H1 (cell line): Measurements from ENCODE around the gene ZPR1. TPM values are rescaled to one million over a fixed set of nuclear protein-coding genes. Genes with fewer than 3 reads are reported as not detected.

Source experiments
- CTCF ChIA-PET: fragments of 300-600 bp; sonication (Branson Sonifier 250); formaldehyde crosslinking; loops from one replicate; lab custom pipeline; 2021; ENCODE audit not compliant: partially characterized antibody; lab: Charles Lee
- POLR2A ChIA-PET: fragments of 300-600 bp; sonication (Branson Sonifier 250); formaldehyde crosslinking; loops from one replicate; lab custom pipeline; 2021; ENCODE audit warnings: inconsistent platforms; ENCODE audit not compliant: partially characterized antibody; lab: Charles Lee
- DNase-seq, 2 experiments: peaks; one replicate each; pipeline versions ENCODE4 v3.0.0 to v3.0.0-alpha.2; 2010 to 2022; ENCODE audit warnings: low spot score in 2 of 2, low read depth in 1 of 2, mixed read lengths in 1 of 2
- FAIRE-seq: peaks from 2 replicates; lab custom pipeline; 2011; peaks lifted over from hg19 to GRCh38; lab: Jason Lieb, UNC
- H2AFZ ChIP-seq: 2 replicates; pipeline ENCODE4 v1.8.1; 2012; ENCODE audit warnings: low read length, inconsistent platforms
- H2AK5ac ChIP-seq: 2 replicates; pipeline ENCODE4 v1.6.1; 2013; ENCODE audit warnings: low read depth, low read length
- H2BK120ac ChIP-seq: replicated peaks from 2 replicates; pipeline ENCODE3; 2013; ENCODE audit warnings: low read depth, low read length, inconsistent platforms
- H2BK12ac ChIP-seq: 2 replicates; pipeline ENCODE4 v1.6.1; 2013; ENCODE audit warnings: low read depth, low read length
- H2BK15ac ChIP-seq: 2 replicates; pipeline ENCODE4 v1.6.1; 2013; ENCODE audit warnings: low read length
- H2BK20ac ChIP-seq: 2 replicates; pipeline ENCODE4 v1.6.1; 2013; ENCODE audit warnings: low read length
- H2BK5ac ChIP-seq: 2 replicates; pipeline ENCODE4 v1.6.1; 2013; ENCODE audit warnings: low read depth, low read length
- H3K14ac ChIP-seq: 2 replicates; pipeline ENCODE4 v1.6.1; 2013; ENCODE audit warnings: inconsistent platforms; ENCODE audit not compliant: insufficient read length
- H3K18ac ChIP-seq: 2 replicates; pipeline ENCODE4 v1.6.1; 2013; ENCODE audit warnings: low read length; ENCODE audit errors: extremely low read depth
- H3K23ac ChIP-seq: 2 replicates; pipeline ENCODE4 v1.6.1; 2013; ENCODE audit warnings: inconsistent platforms; ENCODE audit not compliant: insufficient read length
- H3K23me2 ChIP-seq: 2 replicates; pipeline ENCODE4 v1.6.1; 2013; ENCODE audit warnings: low read depth, low read length
- H3K27ac ChIP-seq: 2 replicates; pipeline ENCODE4 v1.6.1; 2011; ENCODE audit warnings: low read depth, low read length, inconsistent platforms
- H3K27me3 ChIP-seq, 4 experiments: replicated peaks in 1 of 4; 1 replicate in 1 of 4; 2 replicates in 3 of 4; pipeline versions ENCODE4 v1.6.1 to v1.8.1; 2011 to 2013; ENCODE audit warnings: low read length in 3 of 4, mild to moderate bottlenecking in 3 of 4, inconsistent platforms in 2 of 4, mixed read lengths in 2 of 4, moderate library complexity in 1 of 4; ENCODE audit not compliant: control insufficient read depth in 3 of 4, insufficient read depth in 3 of 4; ENCODE audit errors: extremely low read depth in 1 of 4
- H3K36me3 ChIP-seq, 4 experiments: 2 replicates each; pipeline versions ENCODE4 v1.6.1 to v1.8.1; 2011 to 2013; ENCODE audit warnings: mild to moderate bottlenecking in 4 of 4, low read length in 3 of 4, moderate library complexity in 2 of 4, control low read depth in 1 of 4, inconsistent platforms in 1 of 4; ENCODE audit not compliant: insufficient read depth in 4 of 4, control insufficient read depth in 2 of 4
- H3K4ac ChIP-seq: replicated peaks from 2 replicates; pipeline ENCODE3; 2013; ENCODE audit warnings: low read length, low read depth, mixed read lengths, inconsistent platforms; ENCODE audit not compliant: insufficient read length
- H3K4me1 ChIP-seq, 4 experiments: replicated peaks in 1 of 4; 1 replicate in 1 of 4; 2 replicates in 3 of 4; pipeline versions ENCODE4 v1.6.1 to v1.8.1; 2011 to 2013; ENCODE audit warnings: low read length in 3 of 4, inconsistent platforms in 2 of 4, mixed read lengths in 1 of 4; ENCODE audit not compliant: insufficient read depth in 4 of 4, control insufficient read depth in 3 of 4
- H3K4me2 ChIP-seq, 2 experiments: 2 replicates each; pipeline versions ENCODE4 v1.6.1 to v1.8.1; 2011 to 2013; ENCODE audit warnings: low read depth in 2 of 2, low read length in 2 of 2, control low read depth in 1 of 2, inconsistent platforms in 1 of 2, mild to moderate bottlenecking in 1 of 2; ENCODE audit not compliant: insufficient read depth in 1 of 2
- H3K4me3 ChIP-seq, 4 experiments: fragments of 200-600, 300-600 bp in 1 of 4; sonication (generic), shearing (Covaris generic), sonication (Bioruptor Twin) in 1 of 4; 2 replicates each; pipeline versions ENCODE4 v1.5.1 to v1.8.1; 2011 to 2016; ENCODE audit warnings: low read length in 4 of 4, low read depth in 3 of 4, control low read depth in 2 of 4, inconsistent platforms in 2 of 4, mild to moderate bottlenecking in 2 of 4, mixed read lengths in 1 of 4, moderate library complexity in 1 of 4; ENCODE audit not compliant: insufficient read depth in 2 of 4; ENCODE audit errors: extremely low read depth in 1 of 4
- H3K56ac ChIP-seq: replicated peaks from 2 replicates; pipeline ENCODE3; 2013; ENCODE audit warnings: low read depth, mild to moderate bottlenecking, mixed read lengths, low read length, inconsistent platforms; ENCODE audit not compliant: insufficient read length
- H3K79me1 ChIP-seq: 2 replicates; pipeline ENCODE4 v1.6.1; 2013; ENCODE audit warnings: low read depth, low read length, control low read depth
- H3K79me2 ChIP-seq, 2 experiments: 2 replicates each; pipeline versions ENCODE4 v1.6.1 to v1.8.1; 2012 to 2013; ENCODE audit warnings: low read length in 2 of 2, mild to moderate bottlenecking in 2 of 2, inconsistent platforms in 1 of 2; ENCODE audit not compliant: insufficient read depth in 2 of 2, control insufficient read depth in 1 of 2
- H3K9ac ChIP-seq, 4 experiments: replicated peaks in 1 of 4; 1 replicate in 1 of 4; 2 replicates in 3 of 4; pipeline versions ENCODE4 v1.6.1 to v1.8.1; 2011 to 2013; ENCODE audit warnings: low read depth in 3 of 4, low read length in 3 of 4, control low read depth in 2 of 4, mild to moderate bottlenecking in 2 of 4, moderate library complexity in 2 of 4, inconsistent platforms in 1 of 4; ENCODE audit errors: extremely low read depth in 1 of 4
- H3K9me3 ChIP-seq, 2 experiments: 2 replicates each; pipeline versions ENCODE4 v1.6.1 to v1.8.1; 2012 to 2013; ENCODE audit warnings: mild to moderate bottlenecking in 2 of 2, moderate library complexity in 2 of 2, control low read depth in 1 of 2, inconsistent platforms in 1 of 2, low read depth in 1 of 2, low read length in 1 of 2, mixed read lengths in 1 of 2; ENCODE audit not compliant: insufficient read depth in 2 of 2
- H4K20me1 ChIP-seq, 2 experiments: replicated peaks in 1 of 2; 2 replicates each; pipeline versions ENCODE3 to v1.8.1; 2011 to 2013; ENCODE audit warnings: inconsistent platforms in 2 of 2, low read length in 2 of 2, mild to moderate bottlenecking in 1 of 2; ENCODE audit not compliant: insufficient read depth in 2 of 2, control insufficient read depth in 1 of 2
- H4K5ac ChIP-seq: 2 replicates; pipeline ENCODE4 v1.6.1; 2013; ENCODE audit warnings: low read length, low read depth, mixed read lengths, inconsistent platforms; ENCODE audit not compliant: insufficient read length
- H4K8ac ChIP-seq: 2 replicates; pipeline ENCODE4 v1.8.0; 2013; ENCODE audit warnings: mild to moderate bottlenecking, moderate library complexity, low read length, inconsistent platforms; ENCODE audit not compliant: insufficient read depth; ENCODE audit errors: extremely low read depth
- H4K91ac ChIP-seq: replicated peaks from 2 replicates; pipeline ENCODE3; 2013; ENCODE audit warnings: low read length, mixed read lengths, inconsistent platforms; ENCODE audit not compliant: insufficient read length
- ATF2 ChIP-seq: IDR thresholded peaks from 2 replicates; pipeline ENCODE4 v1.6.1; 2012; ENCODE audit warnings: low read length, inconsistent platforms
- CBX5 ChIP-seq: fragments of 300-800, 300-1000 bp; sonication (generic); IDR thresholded peaks from 2 replicates; pipeline ENCODE4 v1.7.1; 2016; ENCODE audit warnings: antibody characterized with exemption, low read length, low read depth
- CTBP2 ChIP-seq: IDR thresholded peaks from 2 replicates; pipeline ENCODE4 v1.7.0; 2011; ENCODE audit warnings: borderline replicate concordance, mild to moderate bottlenecking, moderate library complexity, mixed read lengths, low read length; ENCODE audit not compliant: insufficient read depth, insufficient read length
- JUND ChIP-seq: IDR thresholded peaks from 2 replicates; pipeline ENCODE4 v1.6.1; 2011; ENCODE audit warnings: mild to moderate bottlenecking, improper control_type of control experiment, low read length
- KDM4A ChIP-seq: IDR thresholded peaks from one replicate; pipeline ENCODE4 v1.7.1; 2012; ENCODE audit warnings: low read depth, mild to moderate bottlenecking, moderate library complexity, low read length, inconsistent platforms; ENCODE audit not compliant: severe bottlenecking
- PHF8 ChIP-seq: fragments of 200-600 bp; sonication (generic); conservative IDR thresholded peaks from 2 replicates; pipeline ENCODE4 v1.7.1; 2012; ENCODE audit warnings: low read depth, mild to moderate bottlenecking, inconsistent platforms, low read length, moderate library complexity
- POLR2AphosphoS5 ChIP-seq: IDR thresholded peaks from 2 replicates; pipeline ENCODE4 v1.6.1; 2011; ENCODE audit warnings: low read depth, low read length
- RXRA ChIP-seq: IDR thresholded peaks from 2 replicates; pipeline ENCODE4 v1.6.1; 2011; ENCODE audit warnings: low read depth, mild to moderate bottlenecking, low read length, moderate library complexity; ENCODE audit not compliant: insufficient read depth
- SAP30 ChIP-seq: fragments of 300-600 bp; sonication (generic); IDR thresholded peaks from 2 replicates; pipeline ENCODE4 v1.7.1; 2012; ENCODE audit warnings: low read length, moderate library complexity, mild to moderate bottlenecking, inconsistent platforms; ENCODE audit not compliant: insufficient read depth, insufficient replicate concordance
- SIX5 ChIP-seq: IDR thresholded peaks from 2 replicates; pipeline ENCODE4 v1.6.1; 2011; ENCODE audit warnings: mild to moderate bottlenecking, low read depth, low read length
- TAF7 ChIP-seq: optimal IDR thresholded peaks from 2 replicates; pipeline ENCODE3; 2011; ENCODE audit warnings: low read depth, mild to moderate bottlenecking, inconsistent platforms, low read length, moderate library complexity, borderline replicate concordance
- TBP ChIP-seq: IDR thresholded peaks from 2 replicates; pipeline ENCODE4 v1.6.1; 2011; ENCODE audit warnings: low read depth, low read length, improper control_type of control experiment
- ZNF274 ChIP-seq: IDR thresholded peaks from 2 replicates; pipeline ENCODE4 v1.7.0; 2012; ENCODE audit warnings: low read length, borderline replicate concordance; ENCODE audit errors: extremely low read depth
- polyA plus RNA-seq, 7 experiments: library from polyadenylated mRNA; depleted of rRNA in 3 of 7; stranded (reverse) in 5 of 7; unstranded in 2 of 7; fragments of >200 nt in 5 of 7; fragments of 200-250 nt in 2 of 7; gene quantifications; 1 replicate in 5 of 7; 2 replicates in 1 of 7; 4 replicates in 1 of 7; pipeline versions ENCODE4 v1.2.1 to v1.2.3, GENCODE V29; 2011 to 2013; ENCODE audit warnings: missing spikeins in 2 of 7, mixed read lengths in 2 of 7
- total RNA-seq: library from RNA; stranded (reverse); fragmentation: NEBNext Ultra II Directional; extraction: Animal tissue kit (Norgen Biotek cat#: 25700); gene quantifications from 2 replicates; pipeline ENCODE4 v1.2.1, GENCODE V29; 2021

The ZPR1 gene
- total and polyA plus RNA-seq, 2 of the 8 experiments (the other 6 are each of a cell fraction or from before 2014, with no cell fraction given): 36.7 to 70.5 TPM

- Histone ChIP-seq H4K8ac (no peak overlapping the region), H3K56ac (no peak overlapping the region), H3K4me2 (no peak overlapping the region), H3K36me3 (peaks cover 18 to 47% (median 29%) of the 10 kb centered on the region in 4 experiments), H3K4me3 (no peak overlapping the region), H2BK15ac (no peak overlapping the region), H2BK20ac (no peak overlapping the region), H4K91ac (no peak overlapping the region), H2BK5ac (no peak overlapping the region), H3K79me2 (peaks cover 8% of the 10 kb centered on the region in 2 experiments), H3K4ac (no peak overlapping the region), H2AK5ac (no peak overlapping the region), H3K9me3 (no peaks in the 10 kb centered on the region), H2BK120ac (no peak overlapping the region), H3K27me3 (no peaks in the 10 kb centered on the region), H3K23ac (no peak overlapping the region), H4K20me1 (peaks cover 2% of the 10 kb centered on the region in 2 experiments), H2AFZ (no peak overlapping the region), H3K9ac (no peak overlapping the region), H3K14ac (no peak overlapping the region), H3K79me1 (no peaks in the 10 kb centered on the region), H3K27ac (no peak overlapping the region), H2BK12ac (no peak overlapping the region), H3K23me2 (peaks cover 8% of the 10 kb centered on the region), H3K18ac (no peak overlapping the region), H4K5ac (no peak overlapping the region), H3K4me1 (peaks cover 0 to 4% (median 2%) of the 10 kb centered on the region in 4 experiments; a peak in 2 of 7 replicates)
- FAIRE-seq (no peak), DNase-seq (no peak)
- CTCF ChIA-PET: interaction anchor here (0.7 to 1.7 kb wide), 3 partner anchors 10 to 46 kb away, joined by 3 to 5 read pairs (median 3); partner anchors contain the start of gene APOA4
- POLR2A ChIA-PET: interaction anchor here (0.8 to 2.6 kb wide), 2 partner anchors 13 kb away, joined by 4 to 7 read pairs; no protein-coding TSS in a partner anchor
- TF ChIP-seq ZNF274: no peak
- TF ChIP-seq ATF2: no peak
- TF ChIP-seq SAP30: no peak
- TF ChIP-seq TBP: no peak
- TF ChIP-seq CTBP2: no peak
- TF ChIP-seq POLR2AphosphoS5: no peak
- no peak for TF ChIP-seq RXRA
- no peak for TF ChIP-seq JUND
- no peak for TF ChIP-seq CBX5
- no peak for TF ChIP-seq KDM4A
- no peak for TF ChIP-seq SIX5
- no peak for TF ChIP-seq TAF7
- no peak for TF ChIP-seq PHF8
Observed at GRCh38 chr11:116776522-116776984, 11.3 kb downstream of the ZPR1 start.
